ENCODE measurements around the gene TAGLN3. TPM values are rescaled to one million over a fixed set of nuclear protein-coding genes. Genes with fewer than 3 reads are reported as not detected.

Gene TAGLN3
- total RNA-seq, 1 donor = not detected

- Histone ChIP-seq H3K4me1 (ENCODE audit: insufficient read depth, low read length) (no peaks in the 10 kb centered on the region), H3K27me3 (ENCODE audit: insufficient read depth, low read length) (no peaks in the 10 kb centered on the region), H3K4me3 (ENCODE audit: low read length) (no peak overlapping the region), H3K9me3 (ENCODE audit: low read depth, low read length) (no peaks in the 10 kb centered on the region)
These were observed 45.0 kb downstream of the TAGLN3 start for GRCh38 chr3:112043621-112044201.

- Histone ChIP-seq H3K9me3 (ENCODE audit: low read depth, low read length) (no peaks in the 10 kb centered on the region), H3K4me3 (ENCODE audit: low read length) (no peak overlapping the region)
These were observed 47.9 kb downstream of the TAGLN3 start for GRCh38 chr3:112046599-112046998.

GRCh38 chr3:112047264-112047663 is 48.5 kb downstream of the TAGLN3 start:
- H3K9me3 ChIP-seq (ENCODE audit: low read depth, low read length) = no peaks in the 10 kb centered on the region
- H3K4me3 ChIP-seq (ENCODE audit: low read length) = no peak overlapping the region
- H3K4me1 ChIP-seq (ENCODE audit: insufficient read depth, low read length) = no peaks in the 10 kb centered on the region
- no peaks in the 10 kb centered on the region for H3K27me3 ChIP-seq (ENCODE audit: insufficient read depth, low read length)

More at GRCh38 chr3:112046599-112046998, 47.9 kb downstream of the TAGLN3 start:
- Histone ChIP-seq H3K27me3 (ENCODE audit: insufficient read depth, low read length) (no peaks in the 10 kb centered on the region), H3K4me1 (ENCODE audit: insufficient read depth, low read length) (no peaks in the 10 kb centered on the region)

- Histone ChIP-seq H3K9me3 (ENCODE audit: low read depth, low read length) (no peaks in the 10 kb centered on the region), H3K4me1 (ENCODE audit: insufficient read depth, low read length) (no peaks in the 10 kb centered on the region), H3K27me3 (ENCODE audit: insufficient read depth, low read length) (no peaks in the 10 kb centered on the region), H3K4me3 (ENCODE audit: low read length) (no peak overlapping the region)
These were observed 50.2 kb downstream of the TAGLN3 start for GRCh38 chr3:112048911-112049310.

GRCh38 chr3:112053229-112053628 is 54.5 kb downstream of the TAGLN3 start:
- no peaks in the 10 kb centered on the region for H3K27me3 ChIP-seq (ENCODE audit: insufficient read depth, low read length)
- no peaks in the 10 kb centered on the region for H3K4me1 ChIP-seq (ENCODE audit: insufficient read depth, low read length)
- H3K4me3 ChIP-seq (ENCODE audit: low read length) = no peak overlapping the region
- H3K9me3 ChIP-seq (ENCODE audit: low read depth, low read length) = no peaks in the 10 kb centered on the region

GRCh38 chr3:112056451-112056929 is 57.8 kb downstream of the TAGLN3 start:
- Histone ChIP-seq H3K9me3 (ENCODE audit: low read depth, low read length) (no peaks in the 10 kb centered on the region), H3K4me3 (ENCODE audit: low read length) (no peak overlapping the region), H3K4me1 (ENCODE audit: insufficient read depth, low read length) (no peaks in the 10 kb centered on the region), H3K27me3 (ENCODE audit: insufficient read depth, low read length) (no peaks in the 10 kb centered on the region)

- H3K27me3 ChIP-seq (ENCODE audit: insufficient read depth, low read length) = no peaks in the 10 kb centered on the region
- H3K9me3 ChIP-seq (ENCODE audit: low read depth, low read length) = no peaks in the 10 kb centered on the region
- no peak overlapping the region for H3K4me3 ChIP-seq (ENCODE audit: low read length)
- H3K4me1 ChIP-seq (ENCODE audit: insufficient read depth, low read length) = no peaks in the 10 kb centered on the region
These were observed 60.8 kb downstream of the TAGLN3 start for GRCh38 chr3:112059497-112059896.

- Histone ChIP-seq H3K9me3 (ENCODE audit: low read depth, low read length) (no peaks in the 10 kb centered on the region), H3K4me3 (ENCODE audit: low read length) (no peak overlapping the region), H3K4me1 (ENCODE audit: insufficient read depth, low read length) (no peaks in the 10 kb centered on the region), H3K27me3 (ENCODE audit: insufficient read depth, low read length) (no peaks in the 10 kb centered on the region)
These were observed 62.4 kb downstream of the TAGLN3 start for GRCh38 chr3:112061152-112061551.

Other genes with a start within 250 kb of the TAGLN3 start
- 14.1 TPM for gene PHLDB2, start 139.7 kb upstream of the TAGLN3 start, total RNA-seq
- 27.3 TPM for gene ABHD10, start 19.9 kb upstream of the TAGLN3 start, total RNA-seq
- not detected for gene TMPRSS7, start 35.8 kb downstream of the TAGLN3 start, total RNA-seq
- gene C3orf52, start 87.5 kb downstream of the TAGLN3 start, total RNA-seq = 1.3 TPM
- 6.4 TPM for gene GCSAM, start 134.3 kb downstream of the TAGLN3 start, total RNA-seq

Data from mononuclear cell (primary cell).